H4 (cell line): Measurements from ENCODE around the gene PIK3C2A. TPM values are rescaled to one million over a fixed set of nuclear protein-coding genes. Genes with fewer than 3 reads are reported as not detected.

Experiments
- DNase-seq: peaks from one replicate; pipeline ENCODE4 v3.0.0-alpha.2; 2015; ENCODE audit warnings: low spot score
- total RNA-seq: library from RNA; depleted of rRNA; stranded (reverse); fragments of >200 nt; shearing (Covaris generic); gene quantifications from 2 replicates; pipeline ENCODE4 v1.2.3, GENCODE V29; 2014; rRNA removed

Gene PIK3C2A
- total RNA-seq, 1 experiment from 2014 or later, result 41.2 TPM

DNA sequence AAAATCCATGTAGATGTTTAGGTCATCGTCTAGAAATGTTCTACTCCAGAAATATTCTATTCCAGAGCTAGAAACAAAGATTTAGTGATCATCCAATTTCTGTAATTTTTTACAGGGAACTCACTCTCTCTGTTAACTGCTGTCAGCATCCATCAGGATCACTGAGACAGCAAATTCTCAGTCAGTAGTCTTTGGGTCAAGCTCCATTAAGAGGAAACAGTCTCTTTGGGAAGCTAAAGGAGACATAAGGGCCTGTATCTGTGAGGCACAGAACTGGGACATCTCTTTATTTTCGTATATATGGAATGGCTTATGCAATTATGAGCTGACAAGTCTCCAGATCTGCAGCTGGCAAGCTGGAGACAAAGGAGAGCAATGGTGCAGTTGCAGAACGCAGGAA, 48.3 kb downstream of the PIK3C2A start:
- DNase-seq, result no peak

Other genes starting within 250 kb of the PIK3C2A start
- gene PLEKHA7, start 193.6 kb downstream of the PIK3C2A start, total RNA-seq, result 0.75 TPM in 1 of 2 replicates, not detected in the other
- gene RPS13, start 130.3 kb downstream of the PIK3C2A start, total RNA-seq, result 2,637 and 3,038 TPM in 2 replicates
- 66.8 and 83.7 TPM in 2 replicates for gene NUCB2, start 68.8 kb upstream of the PIK3C2A start, total RNA-seq
- gene NCR3LG1, start 143.8 kb upstream of the PIK3C2A start, total RNA-seq, result 3.5 and 4.6 TPM in 2 replicates
- gene KCNJ11, start 180.7 kb upstream of the PIK3C2A start, total RNA-seq, result 0.12 TPM in 1 of 2 replicates, not detected in the other